ENCODE measurements around the gene GTSE1. TPM values are rescaled to one million over a fixed set of nuclear protein-coding genes. Genes with fewer than 3 reads are reported as not detected.

GTSE1 gene
- total RNA-seq, 4 donors from 2014 or later: 0.13 to 0.20 (median 0.19) TPM; not detected in 1

GRCh38 chr22:46318576-46318975, 21.9 kb downstream of the GTSE1 start:
- 90 to 94% methylated on average over 4 to 13 of the region's 15 CpGs for WGBS, 2 donors (ENCODE audit: low coverage in 1 of 2)
- no peak for ATAC-seq
- TF ChIP-seq POLR2A (IDR thresholded peaks at IDR 0.05) (no peak), EP300 (IDR thresholded peaks at IDR 0.05) (no peak), POLR2AphosphoS5 (IDR thresholded peaks at IDR 0.05) (no peak)
- Histone ChIP-seq H3K36me3 (no peaks in the 10 kb centered on the region), H3K4me3 (no peak overlapping the region), H3K27me3 (no peaks in the 10 kb centered on the region), H3K9me3 (no peaks in the 10 kb centered on the region), H3K4me1 (peaks cover 0 to 4% (median 0%) of the 10 kb centered on the region in 3 donors), H3K27ac (no peak overlapping the region)

- no peaks in the 10 kb centered on the region for H3K36me3 ChIP-seq
- WGBS, 2 donors (ENCODE audit: low coverage in 1 of 2): 93 to 100% methylated on average over 3 to 9 of the region's 10 CpGs
- no peak for TF ChIP-seq POLR2A (IDR thresholded peaks at IDR 0.05)
- no peak for TF ChIP-seq POLR2AphosphoS5 (IDR thresholded peaks at IDR 0.05)
- TF ChIP-seq CTCF (IDR thresholded peaks at IDR 0.05): no peak
- TF ChIP-seq EP300 (IDR thresholded peaks at IDR 0.05): no peak
- no peaks in the 10 kb centered on the region for H3K27me3 ChIP-seq
- H3K4me3 ChIP-seq: no peak overlapping the region
- H3K27ac ChIP-seq: no peak overlapping the region
- no peak for ATAC-seq
- peaks cover 0 to 1% (median 0%) of the 10 kb centered on the region in 3 donors for H3K4me1 ChIP-seq
- no peaks in the 10 kb centered on the region for H3K9me3 ChIP-seq
Measured at GRCh38 chr22:46319319-46319718, 22.6 kb downstream of the GTSE1 start.

- ATAC-seq: no peak
- 76 to 87% methylated on average over 3 of the region's 14 CpGs for WGBS, 2 donors (ENCODE audit: low coverage in 1 of 2)
Measured at GRCh38 chr22:46320166-46320710, 23.6 kb downstream of the GTSE1 start.

GRCh38 chr22:46320716-46321386, 24.2 kb downstream of the GTSE1 start:
- TF ChIP-seq CTCF (IDR thresholded peaks at IDR 0.05): no peak
- ATAC-seq: no peak
- Histone ChIP-seq H3K4me3 (no peak overlapping the region), H3K36me3 (no peaks in the 10 kb centered on the region), H3K4me1 (no peaks in the 10 kb centered on the region), H3K9me3 (no peaks in the 10 kb centered on the region), H3K27me3 (no peaks in the 10 kb centered on the region), H3K27ac (no peak overlapping the region)
- WGBS, 2 donors (ENCODE audit: low coverage in 1 of 2): 89% methylated on average over 12 of the region's 20 CpGs; no CpG with 5 or more reads in 1 of the 2 donors

More at GRCh38 chr22:46320166-46320710, 23.6 kb downstream of the GTSE1 start:
- no peak overlapping the region for H3K4me3 ChIP-seq
- no peaks in the 10 kb centered on the region for H3K36me3 ChIP-seq
- no peaks in the 10 kb centered on the region for H3K9me3 ChIP-seq
- H3K27ac ChIP-seq: no peak overlapping the region
- H3K4me1 ChIP-seq: no peaks in the 10 kb centered on the region
- no peaks in the 10 kb centered on the region for H3K27me3 ChIP-seq
- TF ChIP-seq POLR2A (IDR thresholded peaks at IDR 0.05) (no peak), CTCF (IDR thresholded peaks at IDR 0.05) (no peak), POLR2AphosphoS5 (IDR thresholded peaks at IDR 0.05) (no peak), EP300 (IDR thresholded peaks at IDR 0.05) (no peak)

GRCh38 chr22:46322711-46323110, 26.0 kb downstream of the GTSE1 start:
- no peak for TF ChIP-seq POLR2A (IDR thresholded peaks at IDR 0.05)
- TF ChIP-seq POLR2AphosphoS5 (IDR thresholded peaks at IDR 0.05): no peak
- TF ChIP-seq EP300 (IDR thresholded peaks at IDR 0.05): no peak
- TF ChIP-seq CTCF (IDR thresholded peaks at IDR 0.05): no peak
- WGBS, 2 donors (ENCODE audit: low coverage in 1 of 2): 93 to 96% methylated on average over 4 to 13 of the region's 15 CpGs

More at GRCh38 chr22:46322711-46323110, 26.0 kb downstream of the GTSE1 start:
- H3K4me1 ChIP-seq: no peaks in the 10 kb centered on the region
- no peaks in the 10 kb centered on the region for H3K27me3 ChIP-seq
- H3K9me3 ChIP-seq: no peaks in the 10 kb centered on the region
- no peak overlapping the region for H3K27ac ChIP-seq
- H3K4me3 ChIP-seq: no peak overlapping the region
- ATAC-seq: no peak
- H3K36me3 ChIP-seq: no peaks in the 10 kb centered on the region

All from gastroesophageal sphincter (tissue), 4 donors.